Epithelial cell of proximal tubule (primary cell): Measurements from ENCODE around the gene LSM10. TPM values are rescaled to one million over a fixed set of nuclear protein-coding genes. Genes with fewer than 3 reads are reported as not detected.

Source experiments
- DNase-seq: peaks from one replicate; pipeline ENCODE4 v3.0.0-alpha.2; 2011; ENCODE audit warnings: low read depth
- H3K4me3 ChIP-seq: 2 replicates; pipeline ENCODE4 v1.5.1; 2011; ENCODE audit warnings: low read depth, mild to moderate bottlenecking, low read length
- total RNA-seq: library from RNA; depleted of rRNA; stranded (reverse); fragments of >200 nt; gene quantifications from 2 replicates; pipeline ENCODE4 v1.2.3, GENCODE V29; 2015
- TF ChIP-seq, protein P1 (sequence below): conservative IDR thresholded peaks from 2 replicates; pipeline ENCODE4 v1.5.1; 2012; ENCODE audit warnings: low read depth, mild to moderate bottlenecking, low read length

The LSM10 gene
- total RNA-seq, result 18.2 and 52.8 TPM in 2 replicates

DNA sequence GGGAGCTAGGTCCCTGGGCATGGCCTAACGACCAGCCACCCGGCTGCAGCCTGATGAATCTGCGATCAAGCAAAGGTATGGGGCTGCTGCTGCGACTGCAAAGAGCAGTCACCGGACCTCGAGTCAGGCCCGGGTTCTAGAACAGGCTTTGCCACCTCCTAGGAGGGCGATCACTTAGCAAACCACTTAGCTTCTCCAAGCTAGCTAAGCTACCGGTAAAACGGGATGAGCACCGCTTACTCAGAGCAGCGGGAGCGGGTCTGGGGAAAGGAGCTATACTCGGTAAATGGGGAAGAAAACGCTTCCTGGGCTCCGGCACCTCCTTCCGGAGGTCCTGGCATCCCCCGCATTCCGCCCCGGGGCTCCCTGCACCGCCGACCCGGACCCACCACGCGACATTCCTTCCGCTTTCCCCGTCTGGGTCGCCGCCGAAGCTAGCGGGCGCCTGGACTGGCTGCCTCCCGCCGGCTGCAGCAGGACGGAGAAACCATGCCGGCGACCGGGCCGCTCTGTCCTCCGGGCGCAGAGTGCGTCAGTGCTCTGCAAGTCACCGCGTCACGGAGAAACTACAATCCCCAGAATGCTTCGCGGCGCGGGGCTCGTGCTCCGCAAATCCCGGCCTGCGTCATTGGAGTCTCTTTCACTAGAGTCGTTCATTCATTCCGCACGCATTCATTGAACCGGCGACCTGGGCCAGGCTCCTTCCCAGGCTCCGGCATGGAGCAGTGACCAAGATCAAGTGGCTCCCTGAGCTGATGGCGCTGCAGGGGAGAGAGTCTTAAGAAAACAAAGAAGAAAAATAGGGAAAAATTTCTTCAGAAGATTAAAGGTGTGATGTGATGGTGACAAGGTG, at the start of gene LSM10:
Gene LSM10, minus strand, starts transcription at position 531 of the 853 bp plus-strand sequence. CDS start 3,779 bp downstream, outside the sequence.
- TF ChIP-seq, protein P1, sequence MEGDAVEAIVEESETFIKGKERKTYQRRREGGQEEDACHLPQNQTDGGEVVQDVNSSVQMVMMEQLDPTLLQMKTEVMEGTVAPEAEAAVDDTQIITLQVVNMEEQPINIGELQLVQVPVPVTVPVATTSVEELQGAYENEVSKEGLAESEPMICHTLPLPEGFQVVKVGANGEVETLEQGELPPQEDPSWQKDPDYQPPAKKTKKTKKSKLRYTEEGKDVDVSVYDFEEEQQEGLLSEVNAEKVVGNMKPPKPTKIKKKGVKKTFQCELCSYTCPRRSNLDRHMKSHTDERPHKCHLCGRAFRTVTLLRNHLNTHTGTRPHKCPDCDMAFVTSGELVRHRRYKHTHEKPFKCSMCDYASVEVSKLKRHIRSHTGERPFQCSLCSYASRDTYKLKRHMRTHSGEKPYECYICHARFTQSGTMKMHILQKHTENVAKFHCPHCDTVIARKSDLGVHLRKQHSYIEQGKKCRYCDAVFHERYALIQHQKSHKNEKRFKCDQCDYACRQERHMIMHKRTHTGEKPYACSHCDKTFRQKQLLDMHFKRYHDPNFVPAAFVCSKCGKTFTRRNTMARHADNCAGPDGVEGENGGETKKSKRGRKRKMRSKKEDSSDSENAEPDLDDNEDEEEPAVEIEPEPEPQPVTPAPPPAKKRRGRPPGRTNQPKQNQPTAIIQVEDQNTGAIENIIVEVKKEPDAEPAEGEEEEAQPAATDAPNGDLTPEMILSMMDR, result no peak
- no peak for DNase-seq
- H3K4me3 ChIP-seq, result peak within 1 kb of the TSS; percentile 83

GRCh38 chr1:36447450-36447849, 49.7 kb upstream of the LSM10 start:
- TF ChIP-seq, protein P1, result no peak
- no peak overlapping the region for H3K4me3 ChIP-seq
- no peak for DNase-seq

GRCh38 chr1:36446746-36447145, 49.0 kb upstream of the LSM10 start:
- H3K4me3 ChIP-seq, result no peak overlapping the region
- DNase-seq, result no peak
- TF ChIP-seq, protein P1, result no peak

DNA sequence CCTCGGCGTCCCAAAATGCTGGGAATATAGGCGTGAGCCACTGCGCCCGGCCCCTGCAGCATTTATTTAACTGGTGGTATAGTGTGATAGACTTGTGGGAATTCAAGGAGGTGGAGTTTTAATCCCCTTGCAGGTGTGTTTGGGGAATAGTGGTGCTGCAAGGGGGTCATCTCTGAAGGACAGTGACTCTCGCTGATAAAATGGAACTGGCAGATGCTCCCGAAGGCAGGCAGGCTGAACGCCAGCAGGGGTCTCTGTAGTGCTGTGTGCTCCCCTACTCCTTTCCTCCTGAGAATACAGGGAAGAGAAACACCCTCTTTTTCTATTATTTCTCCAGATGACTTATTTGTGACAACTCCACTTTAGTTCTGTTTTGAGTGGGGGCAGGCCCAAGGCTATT, 48.6 kb upstream of the LSM10 start:
- no peak for DNase-seq
- H3K4me3 ChIP-seq, result no peak overlapping the region
- TF ChIP-seq, protein P1, result peak; percentile 15

DNA sequence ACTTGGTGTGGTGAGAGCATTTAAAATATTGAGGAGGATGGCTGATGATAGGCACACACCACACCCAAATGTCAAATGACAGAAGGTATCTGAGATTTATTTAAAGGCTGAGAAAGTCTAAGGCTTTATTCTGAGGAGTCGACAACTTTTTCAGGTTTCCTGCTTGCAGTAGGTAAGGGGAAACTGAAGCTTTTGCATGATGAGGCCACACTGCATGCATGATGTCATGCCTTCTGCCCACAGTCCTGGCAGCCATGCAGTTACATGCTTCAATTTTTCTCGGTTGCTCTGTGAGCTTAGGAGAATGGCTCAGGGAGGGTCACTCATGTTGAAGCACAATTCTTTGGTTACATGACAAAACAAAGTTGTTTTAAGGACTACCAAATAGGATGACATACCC, 45.6 kb upstream of the LSM10 start:
- no peak for DNase-seq
- TF ChIP-seq, protein P1, result no peak
- no peak overlapping the region for H3K4me3 ChIP-seq

GRCh38 chr1:36442337-36442736, 44.6 kb upstream of the LSM10 start:
- H3K4me3 ChIP-seq, result no peak overlapping the region
- no peak for DNase-seq
- TF ChIP-seq, protein P1, result no peak

DNA sequence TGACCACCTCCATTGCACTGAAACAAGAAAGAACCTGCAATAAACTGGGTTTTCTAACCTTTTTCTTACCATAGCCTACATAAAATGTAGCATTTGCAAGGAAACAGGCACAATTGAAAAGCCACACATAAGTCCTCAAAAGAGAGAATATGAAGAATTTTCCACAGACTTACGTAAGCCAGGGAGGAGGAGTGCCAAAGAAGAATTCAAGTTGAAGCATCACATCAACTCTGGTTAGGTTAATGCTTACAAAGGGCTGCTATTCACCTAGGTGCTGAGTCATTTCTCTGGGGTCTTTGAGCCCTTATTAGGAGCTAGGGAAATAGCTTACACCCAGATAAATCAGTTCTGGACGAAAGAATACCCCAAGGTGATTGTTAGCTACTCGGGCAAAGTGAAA, 42.9 kb upstream of the LSM10 start:
- TF ChIP-seq, protein P1, result no peak
- no peak for DNase-seq
- H3K4me3 ChIP-seq, result no peak overlapping the region
